HG02870 (cell line): ENCODE results near the gene ASB14.

Experiments used
- ATAC-seq: cut with Tn5 transposase; IDR thresholded peaks from one replicate; pipeline ENCODE4 v1.9.1; 2021; ENCODE audit warnings: mild to moderate bottlenecking, moderate library complexity; ENCODE audit not compliant: unreplicated experiment

ASB14 gene

DNA sequence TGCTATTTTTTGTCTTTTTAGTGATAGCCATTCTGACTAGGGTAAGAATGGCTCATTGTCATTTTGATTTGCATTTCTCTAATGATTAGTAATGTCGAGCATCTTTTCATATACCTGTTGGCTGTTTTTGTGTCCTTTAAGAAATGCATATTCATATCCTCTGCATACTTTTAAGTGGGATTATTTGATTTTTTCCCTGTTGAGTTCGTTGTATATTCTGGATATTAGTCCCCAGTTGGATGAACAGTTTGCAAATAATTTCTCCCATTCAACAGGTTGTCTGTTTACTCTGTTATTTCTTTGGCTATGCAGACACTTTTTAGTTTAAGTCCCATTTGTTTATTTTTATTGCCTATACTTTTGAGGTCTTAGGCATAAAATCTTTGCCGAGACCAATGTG lies 30.6 kb downstream of the ASB14 start:
- ATAC-seq, result no peak

DNA sequence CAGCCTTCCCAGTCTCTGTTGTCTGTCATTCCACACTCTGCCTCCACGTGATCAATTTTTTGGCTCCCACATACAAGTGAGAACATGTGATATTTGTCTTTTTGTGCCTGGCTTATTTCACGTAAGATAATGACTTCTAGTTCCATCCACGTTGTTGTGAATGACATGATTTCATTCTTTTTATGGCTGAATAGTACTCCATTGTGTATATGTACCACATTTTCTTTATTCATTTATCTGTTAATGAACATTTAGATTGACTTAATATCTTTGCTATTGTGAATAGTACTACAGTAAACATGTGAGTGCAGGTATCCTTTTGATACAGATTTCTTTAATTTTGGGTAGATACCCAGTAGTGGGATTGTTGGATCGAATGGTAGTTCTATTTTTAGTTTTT lies 31.4 kb downstream of the ASB14 start:
- no peak for ATAC-seq

DNA sequence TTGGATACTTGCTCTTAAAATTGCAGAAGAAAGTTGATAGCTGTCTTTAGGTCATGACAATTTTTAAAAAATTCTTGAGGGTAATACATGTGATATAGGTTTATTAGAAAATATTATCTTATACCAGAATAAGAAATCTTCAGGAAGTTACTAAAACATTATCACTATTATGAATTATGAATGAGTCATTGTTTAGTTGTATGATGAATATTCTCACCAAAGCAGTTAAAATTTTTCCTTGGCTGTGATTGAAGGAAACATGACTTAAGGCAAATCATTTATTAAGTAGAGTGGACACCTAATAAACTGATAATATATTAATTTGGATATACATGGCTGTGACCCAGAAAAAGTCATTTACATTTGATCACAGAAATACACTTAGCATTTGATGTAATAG lies 34.8 kb downstream of the ASB14 start:
- ATAC-seq, result no peak

DNA sequence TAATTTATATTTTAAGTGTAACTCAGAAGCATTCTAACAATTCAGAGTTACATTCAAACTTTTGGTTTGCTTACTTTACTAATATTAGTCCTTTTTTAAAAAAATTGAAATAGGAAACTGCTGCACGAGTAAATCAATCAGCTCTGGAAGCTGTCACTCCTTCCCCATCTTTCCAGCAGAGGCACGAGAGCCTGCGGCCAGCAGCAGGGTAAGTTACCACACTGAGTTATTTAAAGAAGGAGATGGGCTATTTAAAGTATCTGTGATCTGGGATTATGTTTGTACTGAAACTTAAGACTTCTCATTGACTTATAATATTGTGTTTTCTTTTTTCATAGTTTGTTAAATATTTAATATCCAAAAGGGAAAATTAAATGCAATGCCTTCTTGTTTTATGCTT lies 35.6 kb downstream of the ASB14 start:
- ATAC-seq, result no peak

DNA sequence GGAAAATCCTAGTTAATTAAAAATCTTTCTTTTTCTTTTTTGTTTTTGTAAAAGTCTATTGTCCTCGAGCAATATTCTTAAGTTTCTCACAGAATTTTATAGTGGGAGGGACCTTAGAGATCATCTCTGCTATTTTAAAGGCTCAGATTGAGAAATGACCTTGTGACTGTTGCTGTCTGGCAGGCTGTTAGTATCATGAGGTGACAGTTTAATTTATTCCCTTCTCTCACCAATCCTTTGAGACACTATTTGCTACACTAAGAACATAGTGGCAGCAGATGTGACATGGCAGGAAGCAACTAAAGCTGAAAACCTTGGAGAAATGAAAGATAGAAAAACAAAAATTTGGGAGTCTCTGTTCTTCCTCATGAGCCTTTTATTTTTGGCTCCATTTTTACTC lies 40.1 kb downstream of the ASB14 start:
- no peak for ATAC-seq

DNA sequence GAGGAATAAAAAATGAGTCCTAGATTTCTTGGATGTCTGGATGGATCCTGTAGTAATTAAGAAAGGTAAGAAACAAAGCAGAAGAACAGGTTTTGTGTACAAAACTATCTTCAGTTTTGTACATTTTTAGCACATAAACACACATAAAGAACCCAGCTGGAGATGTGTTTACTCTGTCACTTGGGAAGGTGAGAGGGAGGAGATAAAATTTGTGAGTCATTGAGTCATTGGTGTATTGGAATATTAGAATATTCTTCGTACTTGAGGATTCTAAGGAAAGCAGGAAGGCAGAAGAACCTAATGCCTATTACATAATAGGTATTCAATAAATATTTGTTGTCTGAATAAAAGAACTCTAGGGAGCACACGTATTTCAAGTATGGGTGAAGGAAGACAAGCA lies 47.5 kb downstream of the ASB14 start:
- ATAC-seq, result no peak

DNA sequence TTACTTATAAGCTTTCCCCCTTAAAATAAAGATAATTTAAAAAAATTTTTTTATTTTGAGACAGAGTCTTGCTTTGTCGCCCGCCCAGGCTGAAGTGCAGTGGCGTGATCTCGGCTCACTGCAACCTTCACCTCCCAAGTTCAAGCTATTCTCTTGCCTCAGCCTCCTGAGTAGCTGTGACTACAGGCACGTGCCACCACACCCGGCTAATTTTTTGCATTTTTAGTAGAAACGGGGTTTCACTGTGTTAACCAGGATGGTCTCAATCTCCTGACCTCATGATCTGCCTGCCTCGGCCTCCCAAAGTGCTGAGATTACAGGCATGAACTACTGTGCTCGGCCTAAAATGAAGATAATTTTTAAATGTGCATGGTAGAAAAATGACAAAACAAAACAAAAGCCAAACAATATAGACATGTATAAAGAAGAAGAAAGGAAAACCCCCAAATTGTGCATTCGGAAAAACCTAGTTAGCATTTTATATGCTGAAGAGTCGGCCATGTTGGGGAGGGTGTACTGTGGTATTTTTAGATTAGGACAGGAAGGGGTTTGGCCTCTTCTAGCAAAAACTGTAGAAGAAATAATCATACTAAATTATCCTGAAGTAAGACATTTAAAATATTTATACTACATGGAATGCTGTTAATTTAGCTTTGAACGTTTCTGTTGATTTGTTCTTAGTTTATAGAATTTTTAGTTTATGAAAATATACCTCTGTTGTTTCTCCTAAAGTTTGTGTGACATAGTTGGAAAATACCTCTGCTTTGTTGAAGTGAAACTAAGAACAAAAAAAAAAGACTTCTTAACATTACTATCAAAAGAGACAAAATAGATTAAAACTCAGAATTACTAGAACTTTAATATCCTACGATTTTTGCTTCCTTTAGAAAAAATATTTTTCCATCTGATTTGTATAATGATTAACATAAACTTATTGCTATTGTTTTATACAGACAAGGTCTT lies 57.6 kb downstream of the ASB14 start:
- no peak for ATAC-seq

DNA sequence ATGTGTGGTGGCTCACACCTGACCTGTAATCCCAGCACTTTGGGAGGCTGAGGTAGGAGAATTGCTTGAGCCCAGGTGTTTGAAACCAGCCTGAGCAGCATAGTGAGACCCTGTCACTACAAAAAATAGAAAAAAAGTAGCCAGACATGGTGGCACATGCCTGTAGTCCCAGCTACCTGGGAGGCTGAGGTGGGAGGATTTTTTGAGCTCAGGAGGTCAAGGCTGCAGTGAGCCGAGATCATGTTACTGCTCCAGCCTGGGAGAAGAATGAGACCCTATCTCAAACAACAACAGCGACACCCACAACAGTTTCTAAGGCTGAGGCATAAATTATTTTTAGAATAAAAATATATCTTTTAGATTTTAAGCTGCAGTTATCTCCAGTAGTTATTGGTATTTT lies 58.7 kb downstream of the ASB14 start:
- ATAC-seq, result no peak

DNA sequence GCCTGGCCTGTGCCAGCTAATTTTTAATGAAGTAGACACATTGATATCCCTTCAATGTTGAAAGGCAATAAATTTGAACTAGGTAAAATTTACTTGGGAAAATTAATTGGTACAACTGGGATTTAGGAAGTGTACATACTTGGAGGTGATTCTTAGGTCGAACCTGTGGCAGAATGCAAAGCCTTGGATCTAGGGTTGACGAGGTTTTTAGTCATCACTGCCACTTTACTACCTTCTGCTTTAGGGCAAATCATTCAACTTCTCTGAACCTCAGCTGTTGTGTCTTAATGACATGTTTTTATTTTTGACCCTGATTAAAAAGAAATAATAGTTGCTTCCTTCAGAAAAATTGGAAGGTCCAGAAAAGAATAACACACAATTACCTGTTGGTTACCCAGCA lies 62.5 kb downstream of the ASB14 start:
- no peak for ATAC-seq

DNA sequence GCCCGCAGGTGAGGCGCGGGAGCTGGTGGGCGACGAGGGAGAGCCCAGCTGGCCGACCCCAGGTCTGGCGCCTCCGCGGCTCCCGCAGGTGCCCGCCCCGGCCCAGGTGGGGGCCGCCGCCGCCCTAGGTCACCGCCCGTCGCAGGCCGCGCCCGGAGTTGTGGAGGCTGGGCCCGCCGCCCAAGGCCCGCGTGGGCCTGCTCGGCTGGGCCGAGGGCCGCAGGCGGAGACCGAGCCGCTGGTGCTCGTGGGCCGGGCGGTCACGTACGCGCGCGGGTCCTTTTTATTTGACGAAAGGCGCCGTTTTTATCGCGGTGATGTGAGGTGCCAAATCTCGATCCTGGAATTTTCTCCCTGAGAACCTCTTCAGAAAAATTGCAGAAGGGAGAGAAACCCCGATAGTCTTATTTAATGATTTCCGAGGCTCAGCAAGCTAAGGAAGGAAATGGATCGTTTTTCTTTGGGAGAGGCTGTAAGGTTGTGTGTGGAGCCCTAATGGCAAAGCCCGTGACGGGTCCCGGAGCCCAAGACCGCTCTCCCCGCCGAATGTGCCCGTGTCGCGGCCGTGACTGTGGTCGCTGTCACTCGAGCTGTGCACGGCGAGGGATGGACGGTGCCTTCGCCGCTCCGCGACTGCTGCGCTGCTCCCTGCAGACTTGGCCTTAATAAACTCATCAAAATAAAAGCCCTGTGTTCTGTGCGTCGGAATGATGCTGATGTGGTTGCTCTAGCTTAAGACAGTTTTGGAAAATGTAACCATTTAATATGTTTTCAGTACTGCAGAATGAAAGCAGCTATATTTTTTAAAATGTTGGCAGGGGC lies 64.3 kb downstream of the ASB14 start:
- ATAC-seq, result peak; percentile 35

DNA sequence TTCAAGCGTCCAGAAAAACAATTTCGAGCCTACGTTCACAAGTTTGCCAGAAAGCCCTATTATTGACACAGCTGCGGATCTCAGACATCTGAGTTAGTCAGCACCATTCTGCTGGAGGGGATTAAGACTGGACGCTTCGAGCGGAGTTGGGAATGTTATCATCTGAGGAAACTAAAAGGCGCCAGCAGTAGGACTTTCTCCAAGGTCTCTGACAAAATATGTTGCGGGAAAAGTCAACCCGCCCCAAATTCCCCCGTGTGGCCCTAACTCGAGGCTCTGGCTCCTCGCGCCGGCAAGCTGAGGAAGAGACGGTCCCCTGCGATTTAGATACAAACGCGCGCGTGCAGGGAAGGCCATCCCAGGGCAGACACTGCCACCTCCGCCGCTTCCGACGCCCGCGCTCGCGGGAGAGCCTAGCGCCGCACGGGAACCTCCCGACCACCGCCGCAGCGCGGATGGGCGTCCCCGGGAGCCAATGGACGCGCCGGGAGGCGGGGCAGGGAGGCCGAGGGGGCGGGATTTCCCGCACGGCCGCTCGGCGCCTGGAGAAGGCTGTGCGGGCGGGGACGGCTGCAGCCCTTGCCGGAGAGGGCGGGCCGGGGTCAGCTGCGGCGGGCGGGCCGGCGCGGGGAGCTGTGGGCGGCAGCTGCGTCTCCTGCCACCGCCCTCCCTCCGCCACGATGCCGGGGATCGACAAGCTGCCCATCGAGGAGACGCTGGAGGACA lies 65.1 kb downstream of the ASB14 start, which contains the start of gene APPL1:
Gene APPL1, plus strand, starts transcription at position 526 of the 726 bp plus-strand sequence. Its CDS starts 155 bp downstream, at position 681.
- ATAC-seq, result peak; percentile 84

DNA sequence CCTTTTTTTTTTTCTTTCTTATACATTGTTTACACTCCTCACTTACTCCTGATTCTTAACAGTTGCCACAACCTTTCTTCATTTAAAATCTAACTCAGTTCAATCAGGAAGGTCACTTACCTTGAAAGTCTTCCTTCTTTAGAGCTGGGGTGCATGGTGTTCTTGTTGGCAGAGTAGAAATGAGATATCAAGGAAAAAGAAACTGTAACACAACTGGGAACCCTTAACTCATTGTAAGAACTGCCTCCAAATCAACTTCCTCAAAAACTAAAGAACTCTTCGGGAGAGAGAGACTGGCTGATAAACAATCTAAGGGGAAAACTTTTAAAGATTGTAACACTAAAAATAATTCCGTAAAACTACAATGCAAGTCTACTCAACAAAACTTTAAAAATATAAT lies 66.3 kb downstream of the ASB14 start:
- ATAC-seq, result no peak

DNA sequence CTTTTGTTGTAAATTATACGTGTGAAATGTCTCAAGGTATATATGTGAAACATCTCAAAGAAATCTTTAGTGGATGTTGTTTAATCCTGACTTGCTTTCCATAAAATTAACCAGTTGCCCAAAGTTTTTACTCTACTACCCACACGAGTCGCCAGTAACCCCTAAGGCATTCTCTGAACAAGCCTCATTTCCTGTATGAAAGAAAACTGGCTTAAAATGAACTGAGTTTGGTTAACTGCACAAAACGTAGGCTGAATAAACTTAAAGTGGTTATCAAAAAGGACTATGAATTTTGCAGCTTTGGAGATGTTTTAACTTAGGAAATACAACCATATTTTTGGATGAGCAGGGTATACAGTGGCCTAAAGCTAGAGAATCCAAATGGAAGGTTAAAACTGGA lies 67.6 kb downstream of the ASB14 start:
- no peak for ATAC-seq

DNA sequence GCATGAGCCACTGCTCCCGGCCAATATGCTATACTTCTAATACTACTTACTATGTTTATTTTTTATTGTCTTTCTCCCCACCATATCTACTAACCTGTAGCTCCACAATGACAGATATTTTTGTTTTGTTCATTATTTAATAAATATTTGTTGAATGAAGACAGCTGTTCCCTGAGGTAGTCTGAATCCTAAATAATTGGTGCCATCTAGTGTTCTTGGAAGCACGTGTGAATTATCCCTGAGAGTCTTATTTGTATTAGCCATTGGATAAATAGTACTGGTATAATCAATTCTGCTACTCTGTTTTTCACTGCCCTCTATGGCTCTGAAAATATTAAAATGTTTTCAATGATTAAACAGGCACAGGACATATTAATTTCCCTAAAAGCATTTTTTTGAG lies 70.6 kb downstream of the ASB14 start:
- ATAC-seq, result no peak
